HepG2 (cell line): ENCODE results near the gene IGFN1. TPM values are rescaled to one million over a fixed set of nuclear protein-coding genes. Genes with fewer than 3 reads are reported as not detected.

Experiments
- AKNA ChIP-seq: sonication (generic); formaldehyde crosslinking; IDR thresholded peaks from 2 replicates; pipeline ENCODE4 v1.4.0; 2020; ENCODE audit warnings: missing genetic modification reagents, borderline replicate concordance
- CBX2 ChIP-seq, 2 experiments: fragments of 200-600 bp in 1 of 2; sonication (generic); formaldehyde crosslinking in 1 of 2; IDR thresholded peaks; 2 replicates each; pipeline versions ENCODE4 v1.7.0 to v1.8.1; 2018 to 2022; ENCODE audit warnings: low read depth in 2 of 2, low read length in 1 of 2, mild to moderate bottlenecking in 1 of 2, missing genetic modification reagents in 1 of 2
- ELF4 ChIP-seq: sonication (generic); formaldehyde crosslinking; IDR thresholded peaks from 2 replicates; pipeline ENCODE4 v1.5.0; 2020; ENCODE audit warnings: missing genetic modification reagents, mild to moderate bottlenecking, moderate library complexity, borderline replicate concordance
- ETS1 ChIP-seq: sonication (generic); formaldehyde crosslinking; IDR thresholded peaks from 2 replicates; pipeline ENCODE4 v1.4.0; 2020; ENCODE audit warnings: missing genetic modification reagents
- KAT2B ChIP-seq: fragments of 150-350 bp; IDR thresholded peaks from 2 replicates; pipeline ENCODE4 v1.6.1; 2014; ENCODE audit warnings: low read depth, low read length, borderline replicate concordance
- LRRFIP1 ChIP-seq: sonication (generic); formaldehyde crosslinking; conservative IDR thresholded peaks from 2 replicates; pipeline ENCODE4 v1.4.0; 2020; ENCODE audit warnings: missing genetic modification reagents
- POGK ChIP-seq: sonication (generic); formaldehyde crosslinking; conservative IDR thresholded peaks from 2 replicates; pipeline ENCODE4 v1.8.0; 2022; ENCODE audit warnings: mild to moderate bottlenecking, moderate library complexity, missing genetic modification reagents
- TEF ChIP-seq: sonication (generic); formaldehyde crosslinking; IDR thresholded peaks from 2 replicates; pipeline ENCODE4 v1.5.0; 2020; ENCODE audit warnings: missing genetic modification reagents
- THRA ChIP-seq: sonication (generic); formaldehyde crosslinking; IDR thresholded peaks from 2 replicates; pipeline ENCODE4 v1.4.0; 2020; ENCODE audit warnings: missing genetic modification reagents, borderline replicate concordance
- ZNF619 ChIP-seq: sonication (generic); formaldehyde crosslinking; IDR thresholded peaks from 2 replicates; pipeline ENCODE4 v1.4.0; 2020; ENCODE audit warnings: mild to moderate bottlenecking, missing genetic modification reagents
- ZNF883 ChIP-seq: sonication (generic); formaldehyde crosslinking; IDR thresholded peaks from 2 replicates; pipeline ENCODE4 v1.5.1; 2020; ENCODE audit warnings: mild to moderate bottlenecking, missing genetic modification reagents; ENCODE audit errors: not compliant biosample characterization
- ZUFSP ChIP-seq: sonication (generic); formaldehyde crosslinking; IDR thresholded peaks from 2 replicates; pipeline ENCODE4 v1.9.0; 2021; ENCODE audit warnings: missing genetic modification reagents, mild to moderate bottlenecking, borderline replicate concordance
- polyA plus RNA-seq, 8 experiments: library from polyadenylated mRNA; depleted of rRNA in 3 of 8; stranded (reverse) in 7 of 8; unstranded in 1 of 8; fragments of >200 nt; fragmentation: Illumina TruSeq in 4 of 8; extraction: Trizol in 4 of 8; gene quantifications; 2 replicates each; pipeline versions ENCODE4 v1.2.1 to v1.2.3, GENCODE V29; 2011 to 2016; ENCODE audit warnings: low read depth in 4 of 8, missing spikeins in 1 of 8, mixed read lengths in 1 of 8; ENCODE audit not compliant: insufficient read depth in 1 of 8
- total RNA-seq, 5 experiments: library from RNA; depleted of rRNA; stranded (reverse); fragments of >200 nt; fragmentation: Illumina TruSeq; extraction: Trizol; gene quantifications; 2 replicates each; pipeline ENCODE4 v1.2.3, GENCODE V29; 2016; ENCODE audit warnings: low read depth in 1 of 5

Gene IGFN1
- total and polyA plus RNA-seq, 2 of the 13 experiments (the other 11 are each of a cell fraction or from before 2014, with no cell fraction given), result 0.04 to 0.05 TPM

GRCh38 chr1:201170533-201171062, 20.0 kb upstream of the IGFN1 start (continued):
- TF ChIP-seq ETS1 (0 out of 2 replicates have a peak, but pooled peaks have one; percentile 80), ZNF883 (CRISPR knock-in tag) (no peak), CBX2 (IDR thresholded peaks at IDR 0.05; ENCODE audit: low read depth, low read length) (no peak), CBX2 (CRISPR knock-in tag; IDR thresholded peaks at IDR 0.05; ENCODE audit: low read depth) (no peak), TEF (CRISPR knock-in tag) (0 out of 2 replicates have a peak, but pooled peaks have one; percentile 47), THRA (peak; percentile 88), AKNA (CRISPR knock-in tag) (no peak), KAT2B (no peak), POGK (CRISPR knock-in tag) (0 out of 2 replicates have a peak, but pooled peaks have one; percentile 69), ZNF619 (no peak), ZUFSP (CRISPR knock-in tag) (no peak), ELF4 (no peak), LRRFIP1 (CRISPR knock-in tag) (no peak)
